PC-3 (cell line): ENCODE measurements around the gene PPFIA1. TPM values are rescaled to one million over a fixed set of nuclear protein-coding genes. Genes with fewer than 3 reads are reported as not detected.

Source experiments
- ATAC-seq: fragments of 200-7000 bp; cut with Tn5 transposase; 2 replicates; pipeline ENCODE4 v1.9.1; 2020; ENCODE audit warnings: mild to moderate bottlenecking, moderate library complexity
- BruUV-seq: library from RNA; stranded (reverse); fragments of 400-500 nt; replicated peaks from 2 replicates; lab custom pipeline; 2021; lab: Mats Ljungman, UMichigan
- CTCF ChIA-PET: fragments of 300-600 bp; sonication (Branson Sonifier 250); formaldehyde crosslinking; loops from one replicate; lab custom pipeline; 2022; ENCODE audit warnings: antibody characterized with exemption; lab: Charles Lee
- POLR2A ChIA-PET: fragments of 300-600 bp; sonication (Branson Sonifier 250); formaldehyde crosslinking; loops from one replicate; lab custom pipeline; 2022; ENCODE audit warnings: antibody characterized with exemption; ENCODE audit not compliant: unreplicated experiment; lab: Charles Lee
- DNase-seq: peaks from one replicate; pipeline ENCODE4 v3.0.0-alpha.2; 2015
- H2AFZ ChIP-seq: fragments of 300-600 bp; sonication (generic); 2 replicates; pipeline ENCODE4 v1.6.0; 2016; ENCODE audit warnings: antibody characterized with exemption, low read length
- H3F3A ChIP-seq: fragments of 300-600 bp; sonication (generic); one replicate; pipeline ENCODE4 v1.6.0; 2017; ENCODE audit warnings: antibody characterized with exemption, low read length, control low read depth, mild to moderate bottlenecking; ENCODE audit not compliant: unreplicated experiment
- H3K27ac ChIP-seq: fragments of 300-600 bp; sonication (generic); 2 replicates; pipeline ENCODE4 v1.5.1; 2016; ENCODE audit warnings: mild to moderate bottlenecking, low read length
- H3K27me3 ChIP-seq: fragments of 300-600 bp; sonication (generic); 2 replicates; pipeline ENCODE4 v1.6.1; 2016; ENCODE audit warnings: low read length, mixed read lengths
- H3K36me3 ChIP-seq: fragments of 300-600 bp; sonication (generic); 2 replicates; pipeline ENCODE4 v1.6.1; 2016; ENCODE audit warnings: low read depth, mixed run types, low read length, mixed read lengths
- H3K4me1 ChIP-seq: fragments of 300-600 bp; sonication (generic); 2 replicates; pipeline ENCODE4 v1.5.1; 2016; ENCODE audit warnings: low read length; ENCODE audit not compliant: insufficient read depth
- H3K4me2 ChIP-seq: fragments of 300-600 bp; sonication (generic); 2 replicates; pipeline ENCODE4 v1.6.0; 2016; ENCODE audit warnings: low read length
- H3K4me3 ChIP-seq: fragments of 300-600 bp; sonication (generic); 2 replicates; pipeline ENCODE4 v1.5.1; 2016; ENCODE audit warnings: mild to moderate bottlenecking, low read length, mixed read lengths
- H3K79me2 ChIP-seq: fragments of 300-600 bp; sonication (generic); 2 replicates; pipeline ENCODE4 v1.6.1; 2017; ENCODE audit warnings: low read length, mixed read lengths
- H3K9ac ChIP-seq: fragments of 300-600 bp; sonication (generic); 2 replicates; pipeline ENCODE4 v1.6.0; 2016; ENCODE audit warnings: mild to moderate bottlenecking, low read length
- H3K9me2 ChIP-seq: fragments of 300-600 bp; sonication (generic); replicated peaks from 2 replicates; pipeline ENCODE4 v1.6.1; 2016; ENCODE audit warnings: mixed run types, low read length, mixed read lengths
- H3K9me3 ChIP-seq: fragments of 300-600 bp; sonication (generic); 2 replicates; pipeline ENCODE4 v1.6.1; 2016; ENCODE audit warnings: low read length, mixed read lengths
- H4K20me1 ChIP-seq: fragments of 300-600 bp; sonication (generic); 2 replicates; pipeline ENCODE4 v1.6.1; 2016; ENCODE audit warnings: low read length, mixed read lengths
- CTCF ChIP-seq: fragments of 300-600 bp; sonication (generic); conservative IDR thresholded peaks from 2 replicates; pipeline ENCODE4 v1.5.1; 2017; ENCODE audit warnings: antibody characterized with exemption, low read depth, mild to moderate bottlenecking, low read length
- EZH2 ChIP-seq: fragments of 300-600 bp; sonication (generic); IDR thresholded peaks from one replicate; pipeline ENCODE4 v1.6.1; 2017; ENCODE audit warnings: antibody characterized with exemption, mild to moderate bottlenecking, low read length; ENCODE audit not compliant: unreplicated experiment
- EZH2phosphoT487 ChIP-seq: fragments of 300-600 bp; sonication (generic); IDR thresholded peaks from 2 replicates; pipeline ENCODE4 v1.6.1; 2018; ENCODE audit warnings: mild to moderate bottlenecking, antibody characterized with exemption, low read length, borderline replicate concordance
- intact Hi-C: fragments of 100-400 bp; cut with micrococcal nuclease; formaldehyde crosslinking; loops from 2 replicates; pipeline ENCODE4 v1.9.0; 2023
- total RNA-seq: library from RNA; depleted of rRNA; stranded (reverse); fragments of >200 nt; gene quantifications from 2 replicates; pipeline ENCODE4 v1.2.3, GENCODE V29; 2014

Gene PPFIA1
- total RNA-seq, 1 experiment from 2014 or later, result 57.5 TPM

- no TSS peak for BruUV-seq
- no peaks in the 10 kb centered on the region for H3F3A ChIP-seq
- H3K27me3 ChIP-seq, result no peaks in the 10 kb centered on the region
- no peaks in the 10 kb centered on the region for H3K79me2 ChIP-seq
- intact Hi-C loops, result no loop called here
- POLR2A ChIA-PET, result no interaction called here
- TF ChIP-seq CTCF (no peak), EZH2 (no peak), EZH2phosphoT487 (no peak)
- peak overlapping the region; percentile 8 for H3K27ac ChIP-seq
- no peak overlapping the region for H3K9ac ChIP-seq
- H4K20me1 ChIP-seq, result no peaks in the 10 kb centered on the region
- DNase-seq (peak; percentile 61), ATAC-seq (peak; percentile 32; the same call in 1 of the 2 replicates)
- H3K9me2 ChIP-seq, result no peaks in the 10 kb centered on the region
- H3K4me1 ChIP-seq, result peaks cover 28% of the 10 kb centered on the region
- no peaks in the 10 kb centered on the region for H3K36me3 ChIP-seq
- no peak overlapping the region for H3K4me3 ChIP-seq
- H3K9me3 ChIP-seq, result no peaks in the 10 kb centered on the region
- CTCF ChIA-PET, result no interaction called here
- 0 out of 2 replicates have a peak overlapping the region, but pooled peaks have one; percentile 10 for H3K4me2 ChIP-seq
- no peak overlapping the region for H2AFZ ChIP-seq
These were observed 26.4 kb upstream of the PPFIA1 start for GRCh38 chr11:70243912-70244652.

GRCh38 chr11:70244698-70245097 lies 25.8 kb upstream of the PPFIA1 start:
- H3K27me3 ChIP-seq, result no peaks in the 10 kb centered on the region
- intact Hi-C loops, result no loop called here
- H3K4me2 ChIP-seq, result no peak overlapping the region
- CTCF ChIA-PET, result no interaction called here
- H3K9me3 ChIP-seq, result no peaks in the 10 kb centered on the region
- H3K36me3 ChIP-seq, result no peaks in the 10 kb centered on the region
- no peak overlapping the region for H3K9ac ChIP-seq
- H4K20me1 ChIP-seq, result no peaks in the 10 kb centered on the region
- H3K27ac ChIP-seq, result peak overlapping the region; percentile 8; the same call in 1 of the 2 replicates
- TF ChIP-seq CTCF, result no peak
- TF ChIP-seq EZH2, result no peak
- no peak for TF ChIP-seq EZH2phosphoT487
- no TSS peak for BruUV-seq
- H3K79me2 ChIP-seq, result no peaks in the 10 kb centered on the region
- ATAC-seq (peak; percentile 23), DNase-seq (peak; percentile 56)
- H3F3A ChIP-seq, result no peaks in the 10 kb centered on the region
- no peak overlapping the region for H3K4me3 ChIP-seq
- POLR2A ChIA-PET, result no interaction called here
- H3K4me1 ChIP-seq, result peaks cover 28% of the 10 kb centered on the region
- no peaks in the 10 kb centered on the region for H3K9me2 ChIP-seq
- no peak overlapping the region for H2AFZ ChIP-seq

GRCh38 chr11:70246196-70246595 lies 24.3 kb upstream of the PPFIA1 start:
- Histone ChIP-seq H3K27me3 (no peaks in the 10 kb centered on the region), H3K27ac (no peak overlapping the region), H3K9me2 (no peaks in the 10 kb centered on the region), H3K4me3 (no peak overlapping the region), H2AFZ (no peak overlapping the region), H3F3A (no peaks in the 10 kb centered on the region), H3K79me2 (no peaks in the 10 kb centered on the region), H3K4me1 (peaks cover 28% of the 10 kb centered on the region), H3K9ac (no peak overlapping the region), H3K4me2 (no peak overlapping the region), H3K36me3 (no peaks in the 10 kb centered on the region), H3K9me3 (no peaks in the 10 kb centered on the region), H4K20me1 (no peaks in the 10 kb centered on the region)
- ChIA-PET CTCF (no interaction called here), POLR2A (no interaction called here)
- no peak for ATAC-seq
- TF ChIP-seq EZH2, result no peak
- TF ChIP-seq EZH2phosphoT487, result no peak
- BruUV-seq, result no TSS peak
- DNase-seq, result no peak
- intact Hi-C loops, result no loop called here
